Fibroblast of lung (primary cell): Measurements from ENCODE around the gene FRMD4A.

Source experiments
- CTCF ChIP-seq, 2 donors: IDR thresholded peaks in 1 of 2; conservative IDR thresholded peaks in 1 of 2; 1 replicate in 1 of 2; 2 replicates in 1 of 2; pipeline ENCODE4 v1.5.1; 2011 to 2012; ENCODE audit warnings: low read length in 2 of 2, control low read depth in 1 of 2, inconsistent platforms in 1 of 2, low read depth in 1 of 2, mild to moderate bottlenecking in 1 of 2
- EZH2 ChIP-seq: IDR thresholded peaks from 2 replicates; pipeline ENCODE4 v1.5.1; 2012; ENCODE audit warnings: low read length, control low read depth, mild to moderate bottlenecking; ENCODE audit errors: missing control alignments

GRCh38 chr10:13669182-13669855, 661.4 kb downstream of the FRMD4A start:
- TF ChIP-seq CTCF (conservative IDR thresholded peaks at IDR 0.05 in 1 of 2, IDR thresholded peaks at IDR 0.05 in 1 of 2; ENCODE audit: low read depth in 1 of 2, low read length in 2 of 2): no peak
- no peak for TF ChIP-seq EZH2
